Sigmoid colon (tissue), 7 donors: Measurements from ENCODE around the gene RGMB. TPM values are rescaled to one million over a fixed set of nuclear protein-coding genes. Genes with fewer than 3 reads are reported as not detected.

Experiments
- DNase-seq: peaks from one replicate; pipeline ENCODE4 v3.0.0-alpha.2; 2019
- H3K27ac ChIP-seq, 4 donors: fragments of 200-600 bp; sonication (generic); one replicate each; pipeline ENCODE4 v1.5.1; 2016 to 2019; ENCODE audit warnings: mild to moderate bottlenecking in 1 of 4
- H3K27me3 ChIP-seq, 3 donors: fragments of 200-600 bp; sonication (generic); one replicate each; pipeline ENCODE4 v1.5.1; 2019; ENCODE audit warnings: mild to moderate bottlenecking in 1 of 3
- H3K36me3 ChIP-seq, 4 donors: fragments of 200-600 bp; sonication (generic); one replicate each; pipeline ENCODE4 v1.5.1; 2016 to 2019
- H3K4me1 ChIP-seq, 4 donors: fragments of 200-600 bp; sonication (generic); one replicate each; pipeline ENCODE4 v1.5.1; 2017 to 2019
- H3K4me3 ChIP-seq, 4 donors: fragments of 200-600 bp; sonication (generic); one replicate each; pipeline ENCODE4 v1.5.1; 2017 to 2019; ENCODE audit warnings: mild to moderate bottlenecking in 2 of 4, moderate library complexity in 1 of 4
- H3K9me3 ChIP-seq, 4 donors: fragments of 200-600 bp in 3 of 4; sonication (generic) in 3 of 4; one replicate each; pipeline versions ENCODE4 v1.5.1 to v1.6.1; 2013 to 2019
- EP300 ChIP-seq, 4 donors: sonication (generic); formaldehyde crosslinking; IDR thresholded peaks; one replicate each; pipeline ENCODE4 v1.6.1; 2017; ENCODE audit warnings: antibody characterized with exemption in 4 of 4
- POLR2A ChIP-seq, 2 donors: fragments of 450-650 bp; IDR thresholded peaks; one replicate each; pipeline ENCODE4 v1.6.1; 2016; ENCODE audit warnings: antibody characterized with exemption in 2 of 2, mild to moderate bottlenecking in 2 of 2, moderate library complexity in 2 of 2
- POLR2AphosphoS5 ChIP-seq, 4 donors: sonication (generic); formaldehyde crosslinking; IDR thresholded peaks; one replicate each; pipeline ENCODE4 v1.6.1; 2017; ENCODE audit warnings: antibody characterized with exemption in 4 of 4
- WGBS, 2 donors: extraction: QIAGEN DNeasy Blood & Tissue Kit; methylation state at CpG; one replicate each; pipeline ENCODE4 v1.1.7; 2013; 5-methylcytosine and 5-hydroxymethylcytosine counted together
- intact Hi-C: fragments of 100-400 bp; cut with DNase I; formaldehyde crosslinking; loops from one replicate; pipeline ENCODE4 v1.15.1; 2023
- polyA plus RNA-seq, 3 donors: library from polyadenylated mRNA; stranded (reverse); fragments of 200-250 nt; gene quantifications; one replicate each; pipeline ENCODE4 v1.2.3, GENCODE V29; 2013
- total RNA-seq, 4 donors: library from RNA; depleted of rRNA; stranded (reverse); fragments of >200 nt; gene quantifications; one replicate each; pipeline ENCODE4 v1.1.0, GENCODE V29; 2016
- TF ChIP-seq, protein P1 (sequence below), 4 experiments: fragments of 450-650 bp in 3 of 4; fragments of 200-600 bp in 1 of 4; IDR thresholded peaks; one replicate each; pipeline ENCODE4 v1.5.1; 2016 to 2019; ENCODE audit warnings: antibody characterized with exemption in 4 of 4, mild to moderate bottlenecking in 3 of 4, moderate library complexity in 2 of 4
- donor health status: healthy with polysubstance abuse.
- donor health status: Bipolar disorder and iron deficiency.
- donor health status: healthy.

RGMB gene
- total and polyA plus RNA-seq, 7 donors, result 3.7 to 32.1 (median 25.0) TPM

DNA sequence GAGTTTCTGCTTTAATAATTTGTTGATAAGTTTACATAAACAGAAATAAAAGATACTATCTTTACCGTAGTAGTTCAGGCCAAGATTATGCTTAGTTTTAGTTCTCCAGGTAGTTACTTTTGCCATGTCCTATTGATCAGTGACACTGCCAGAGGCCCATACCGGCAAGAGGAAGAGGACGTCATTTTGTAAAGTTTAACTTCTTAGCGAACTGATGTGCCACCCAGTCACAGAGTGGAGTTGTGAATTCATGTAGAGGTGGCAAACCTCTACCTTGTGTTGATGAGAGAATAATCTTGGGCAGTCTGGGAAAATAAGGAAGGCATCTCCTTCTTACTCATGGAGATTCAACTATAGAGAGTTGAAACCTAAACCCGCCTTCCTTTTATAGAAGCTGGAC is 21.8 kb downstream of the RGMB start:
- WGBS, 2 donors, result 22 to 74% methylated on average over 5 of the region's 5 CpGs
- peaks cover 0 to 15% (median 6%) of the 10 kb centered on the region in 4 donors for H3K4me1 ChIP-seq
- intact Hi-C loops, result no loop called here

DNA sequence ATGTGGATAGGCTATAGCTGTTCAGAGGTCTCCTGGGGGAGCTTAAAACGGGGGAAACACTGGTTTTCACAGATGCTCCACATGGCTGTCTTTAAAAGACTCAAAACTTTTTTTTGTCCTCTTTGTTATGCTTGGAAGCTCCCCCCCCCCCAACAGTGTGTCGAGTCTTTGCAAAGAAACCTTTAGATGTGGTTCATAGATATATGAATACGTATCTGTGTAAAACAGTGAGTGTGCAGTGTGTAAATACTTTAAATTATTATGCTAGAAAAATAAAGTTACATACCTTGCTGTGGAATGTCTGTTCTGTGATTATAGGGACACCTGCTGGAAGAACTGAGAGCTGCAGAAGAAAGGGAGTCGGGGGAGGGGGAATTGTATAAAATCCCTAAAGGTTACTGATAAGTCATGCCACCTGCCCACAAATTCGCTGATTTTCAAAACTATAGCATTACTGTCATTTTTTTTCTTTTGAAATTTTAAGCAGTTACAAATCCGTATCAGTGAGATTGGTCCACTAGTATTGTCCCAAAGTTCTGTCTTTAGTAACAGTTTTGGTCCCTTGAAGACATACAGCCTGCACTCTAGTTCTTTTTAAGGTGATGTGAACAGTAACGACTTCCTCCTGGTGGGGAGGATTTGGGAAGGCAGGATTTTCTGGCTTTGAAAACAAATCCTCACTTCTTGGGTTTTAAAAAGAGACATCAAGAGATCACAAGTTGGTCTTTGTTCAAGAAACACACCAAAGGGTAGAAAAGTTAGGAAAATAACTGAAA is 22.9 kb downstream of the RGMB start:
- H3K36me3 ChIP-seq, result peaks cover 0 to 13% (median 6%) of the 10 kb centered on the region in 4 donors
- peaks cover 0 to 13% (median 5%) of the 10 kb centered on the region in 4 donors for H3K4me1 ChIP-seq
- no peaks in the 10 kb centered on the region for H3K9me3 ChIP-seq
- no peaks in the 10 kb centered on the region for H3K27me3 ChIP-seq
- H3K27ac ChIP-seq, result peak overlapping the region in 1 of 4 donors; percentile 38
- no peak overlapping the region for H3K4me3 ChIP-seq
- DNase-seq, result no peak
- 3 to 11% methylated on average over 7 of the region's 7 CpGs for WGBS, 2 donors
- TF ChIP-seq POLR2A (IDR thresholded peaks at IDR 0.05) (no peak), POLR2AphosphoS5 (IDR thresholded peaks at IDR 0.05) (no peak), EP300 (IDR thresholded peaks at IDR 0.05) (no peak)
- TF ChIP-seq, protein P1, sequence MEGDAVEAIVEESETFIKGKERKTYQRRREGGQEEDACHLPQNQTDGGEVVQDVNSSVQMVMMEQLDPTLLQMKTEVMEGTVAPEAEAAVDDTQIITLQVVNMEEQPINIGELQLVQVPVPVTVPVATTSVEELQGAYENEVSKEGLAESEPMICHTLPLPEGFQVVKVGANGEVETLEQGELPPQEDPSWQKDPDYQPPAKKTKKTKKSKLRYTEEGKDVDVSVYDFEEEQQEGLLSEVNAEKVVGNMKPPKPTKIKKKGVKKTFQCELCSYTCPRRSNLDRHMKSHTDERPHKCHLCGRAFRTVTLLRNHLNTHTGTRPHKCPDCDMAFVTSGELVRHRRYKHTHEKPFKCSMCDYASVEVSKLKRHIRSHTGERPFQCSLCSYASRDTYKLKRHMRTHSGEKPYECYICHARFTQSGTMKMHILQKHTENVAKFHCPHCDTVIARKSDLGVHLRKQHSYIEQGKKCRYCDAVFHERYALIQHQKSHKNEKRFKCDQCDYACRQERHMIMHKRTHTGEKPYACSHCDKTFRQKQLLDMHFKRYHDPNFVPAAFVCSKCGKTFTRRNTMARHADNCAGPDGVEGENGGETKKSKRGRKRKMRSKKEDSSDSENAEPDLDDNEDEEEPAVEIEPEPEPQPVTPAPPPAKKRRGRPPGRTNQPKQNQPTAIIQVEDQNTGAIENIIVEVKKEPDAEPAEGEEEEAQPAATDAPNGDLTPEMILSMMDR (IDR thresholded peaks at IDR 0.05), result peak in 3 of 4 experiments; percentile 72 to 86 (median 85)
- intact Hi-C loops, result loop anchor here (2.0 kb wide), 1 partner anchor 1564 kb away; no protein-coding TSS in a partner anchor

More for the DNA sequence above, 21.8 kb downstream of the RGMB start:
- Histone ChIP-seq H3K27ac (peak overlapping the region in 1 of 4 donors; percentile 38), H3K9me3 (no peaks in the 10 kb centered on the region), H3K4me3 (no peak overlapping the region), H3K36me3 (peaks cover 0 to 13% (median 6%) of the 10 kb centered on the region in 4 donors), H3K27me3 (no peaks in the 10 kb centered on the region)
- DNase-seq, result no peak
- TF ChIP-seq POLR2A (IDR thresholded peaks at IDR 0.05), result no peak
- TF ChIP-seq, protein P1 (IDR thresholded peaks at IDR 0.05), result no peak
- TF ChIP-seq POLR2AphosphoS5 (IDR thresholded peaks at IDR 0.05), result no peak
- no peak for TF ChIP-seq EP300 (IDR thresholded peaks at IDR 0.05)

DNA sequence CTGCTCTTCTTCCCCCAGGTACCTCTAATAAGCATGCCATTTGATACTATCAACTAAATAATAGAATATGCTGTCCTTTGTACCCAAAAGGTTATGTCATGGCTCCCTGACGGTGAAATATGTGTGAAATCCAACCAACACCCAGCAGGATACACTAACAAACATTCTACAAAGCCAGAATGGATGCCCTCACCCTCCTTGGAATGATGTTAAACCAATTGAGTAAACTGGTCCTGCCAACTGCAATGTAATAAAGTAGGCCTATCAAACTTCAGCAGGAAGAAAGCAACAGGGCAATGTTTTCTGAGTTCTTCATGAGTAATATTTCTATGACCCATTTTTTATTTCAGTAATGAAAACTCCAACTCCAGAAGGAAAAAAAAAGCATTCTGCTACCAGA is 24.9 kb downstream of the RGMB start:
- TF ChIP-seq EP300 (IDR thresholded peaks at IDR 0.05) (no peak), POLR2AphosphoS5 (IDR thresholded peaks at IDR 0.05) (no peak), POLR2A (IDR thresholded peaks at IDR 0.05) (no peak)
- TF ChIP-seq, protein P1 (IDR thresholded peaks at IDR 0.05), result no peak
- Histone ChIP-seq H3K4me3 (no peak overlapping the region), H3K27me3 (no peaks in the 10 kb centered on the region), H3K27ac (no peak overlapping the region), H3K4me1 (peaks cover 0 to 10% (median 3%) of the 10 kb centered on the region in 4 donors), H3K36me3 (peaks cover 0 to 7% (median 3%) of the 10 kb centered on the region in 4 donors), H3K9me3 (no peaks in the 10 kb centered on the region)
- 14 to 69% methylated on average over 1 of the region's 1 CpG for WGBS, 2 donors
- intact Hi-C loops, result no loop called here
- DNase-seq, result no peak

DNA sequence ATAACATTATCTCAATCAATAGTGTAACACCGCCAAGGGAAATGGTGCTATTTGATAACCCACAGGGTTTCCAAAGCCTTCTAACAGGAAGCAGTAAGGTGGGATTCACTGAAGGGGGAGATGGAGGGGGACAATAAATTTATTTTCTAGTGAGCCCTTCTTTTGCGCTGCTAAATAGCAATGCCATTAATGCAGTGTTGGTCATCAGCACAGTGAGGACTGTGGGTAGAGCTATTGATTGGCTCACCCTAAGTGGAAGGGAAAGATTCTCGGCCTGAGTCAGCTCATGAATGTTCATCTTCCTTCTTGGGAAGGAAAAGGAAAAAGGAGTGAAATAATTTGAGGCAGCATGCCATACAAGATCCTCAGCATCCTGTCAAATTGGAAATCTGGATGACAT is 25.4 kb downstream of the RGMB start:
- no peaks in the 10 kb centered on the region for H3K9me3 ChIP-seq
- WGBS, 2 donors, result 84 to 92% methylated on average over 3 of the region's 3 CpGs
- intact Hi-C loops, result no loop called here
- H3K4me1 ChIP-seq, result peaks cover 0 to 10% (median 3%) of the 10 kb centered on the region in 4 donors
- H3K27me3 ChIP-seq, result no peaks in the 10 kb centered on the region
- no peak overlapping the region for H3K4me3 ChIP-seq
- H3K36me3 ChIP-seq, result peaks cover 0 to 5% (median 1%) of the 10 kb centered on the region in 4 donors
- TF ChIP-seq, protein P1 (IDR thresholded peaks at IDR 0.05), result no peak
- DNase-seq, result no peak
- H3K27ac ChIP-seq, result no peak overlapping the region
